MM.1S (cell line): ENCODE results near the gene WEE1.

Experiments
- DNase-seq: peaks from one replicate; pipeline ENCODE4 v3.0.0-alpha.2; 2015
- H2AFZ ChIP-seq: fragments of 300-600 bp; sonication (generic); 2 replicates; pipeline ENCODE4 v1.6.0; 2016; ENCODE audit warnings: antibody characterized with exemption, low read length
- H3F3A ChIP-seq: fragments of 300-600 bp; sonication (generic); 2 replicates; pipeline ENCODE4 v1.6.1; 2016; ENCODE audit warnings: mild to moderate bottlenecking, antibody characterized with exemption, low read length, moderate library complexity, mixed read lengths; ENCODE audit not compliant: insufficient read depth
- H3K27ac ChIP-seq: fragments of 300-600 bp; sonication (generic); 2 replicates; pipeline ENCODE4 v1.5.1; 2016; ENCODE audit warnings: mild to moderate bottlenecking, low read length
- H3K27me3 ChIP-seq: fragments of 300-600 bp; sonication (generic); replicated peaks from 2 replicates; pipeline ENCODE4 v1.6.0; 2016; ENCODE audit warnings: low read length; ENCODE audit not compliant: insufficient read depth
- H3K36me3 ChIP-seq: fragments of 300-600 bp; sonication (generic); replicated peaks from 2 replicates; pipeline ENCODE4 v1.6.1; 2016; ENCODE audit warnings: mild to moderate bottlenecking, low read length, mixed read lengths; ENCODE audit not compliant: insufficient read depth
- H3K4me1 ChIP-seq: fragments of 300-600 bp; sonication (generic); 2 replicates; pipeline ENCODE4 v1.6.1; 2016; ENCODE audit warnings: low read length, mixed read lengths
- H3K4me2 ChIP-seq: fragments of 300-600 bp; sonication (generic); 2 replicates; pipeline ENCODE4 v1.6.0; 2016; ENCODE audit warnings: low read depth, low read length
- H3K4me3 ChIP-seq: fragments of 300-600 bp; sonication (generic); 2 replicates; pipeline ENCODE4 v1.5.1; 2016; ENCODE audit warnings: low read length, mixed read lengths
- H3K79me2 ChIP-seq: fragments of 300-600 bp; sonication (generic); 2 replicates; pipeline ENCODE4 v1.6.1; 2016; ENCODE audit warnings: mixed run types, low read length, mixed read lengths
- H3K9ac ChIP-seq: fragments of 300-600 bp; sonication (generic); 2 replicates; pipeline ENCODE4 v1.6.1; 2016; ENCODE audit warnings: low read length, mixed read lengths
- H3K9me2 ChIP-seq: fragments of 300-600 bp; sonication (generic); replicated peaks from 2 replicates; pipeline ENCODE4 v1.6.1; 2016; ENCODE audit warnings: mild to moderate bottlenecking, low read length, mixed read lengths; ENCODE audit not compliant: insufficient read depth
- H3K9me3 ChIP-seq: fragments of 300-600 bp; sonication (generic); replicated peaks from 2 replicates; pipeline ENCODE4 v1.6.1; 2016; ENCODE audit warnings: mild to moderate bottlenecking, low read length, mixed read lengths; ENCODE audit not compliant: insufficient read depth
- H4K20me1 ChIP-seq: fragments of 300-600 bp; sonication (generic); 2 replicates; pipeline ENCODE4 v1.6.1; 2016; ENCODE audit warnings: mild to moderate bottlenecking, low read length, moderate library complexity, mixed read lengths; ENCODE audit not compliant: insufficient read depth
- EZH2 ChIP-seq: fragments of 300-600 bp; sonication (generic); optimal IDR thresholded peaks from 2 replicates; pipeline ENCODE3; 2017; ENCODE audit warnings: low read depth, mild to moderate bottlenecking, antibody characterized with exemption, low read length, mixed read lengths
- EZH2phosphoT487 ChIP-seq: fragments of 300-600 bp; sonication (generic); IDR thresholded peaks from 2 replicates; pipeline ENCODE4 v1.6.1; 2018; ENCODE audit warnings: antibody characterized with exemption, low read length
- TF ChIP-seq, protein P1 (sequence below): fragments of 300-600 bp; sonication (generic); IDR thresholded peaks from 2 replicates; pipeline ENCODE4 v1.5.1; 2016; ENCODE audit warnings: antibody characterized with exemption, low read length, mixed read lengths

WEE1 gene

DNA sequence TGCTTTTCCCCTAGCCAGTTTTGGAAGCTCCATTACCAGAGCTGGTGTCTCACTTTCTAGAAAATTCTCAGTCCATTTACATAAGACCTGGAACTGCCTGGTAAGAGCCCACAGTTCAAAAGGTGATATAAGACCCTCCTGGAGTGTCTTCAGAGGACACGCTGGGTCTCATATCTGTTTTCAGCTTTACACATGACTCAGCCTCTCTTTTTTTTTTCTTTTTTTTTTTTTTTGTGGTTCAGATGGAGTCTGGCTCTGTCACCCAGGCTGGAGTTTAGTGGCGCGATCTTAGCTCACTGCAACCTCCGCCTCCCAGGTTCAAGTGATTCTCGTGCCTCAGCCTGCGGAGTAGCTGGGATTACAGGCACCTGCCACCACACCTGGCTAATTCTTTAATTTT, 30.7 kb downstream of the WEE1 start:
- Histone ChIP-seq H3K79me2 (no peaks in the 10 kb centered on the region), H3K27ac (no peak overlapping the region), H3K36me3 (no peaks in the 10 kb centered on the region), H4K20me1 (0 out of 2 replicates have a peak, but pooled peaks cover 3% of the 10 kb centered on the region), H3K4me3 (no peak overlapping the region), H3K27me3 (peaks cover 22% of the 10 kb centered on the region), H3K9ac (no peak overlapping the region), H3K4me1 (peaks cover 25% of the 10 kb centered on the region), H3K4me2 (no peak overlapping the region), H2AFZ (no peak overlapping the region), H3F3A (peaks cover 27% of the 10 kb centered on the region), H3K9me2 (no peaks in the 10 kb centered on the region), H3K9me3 (no peaks in the 10 kb centered on the region)
- TF ChIP-seq, protein P1, sequence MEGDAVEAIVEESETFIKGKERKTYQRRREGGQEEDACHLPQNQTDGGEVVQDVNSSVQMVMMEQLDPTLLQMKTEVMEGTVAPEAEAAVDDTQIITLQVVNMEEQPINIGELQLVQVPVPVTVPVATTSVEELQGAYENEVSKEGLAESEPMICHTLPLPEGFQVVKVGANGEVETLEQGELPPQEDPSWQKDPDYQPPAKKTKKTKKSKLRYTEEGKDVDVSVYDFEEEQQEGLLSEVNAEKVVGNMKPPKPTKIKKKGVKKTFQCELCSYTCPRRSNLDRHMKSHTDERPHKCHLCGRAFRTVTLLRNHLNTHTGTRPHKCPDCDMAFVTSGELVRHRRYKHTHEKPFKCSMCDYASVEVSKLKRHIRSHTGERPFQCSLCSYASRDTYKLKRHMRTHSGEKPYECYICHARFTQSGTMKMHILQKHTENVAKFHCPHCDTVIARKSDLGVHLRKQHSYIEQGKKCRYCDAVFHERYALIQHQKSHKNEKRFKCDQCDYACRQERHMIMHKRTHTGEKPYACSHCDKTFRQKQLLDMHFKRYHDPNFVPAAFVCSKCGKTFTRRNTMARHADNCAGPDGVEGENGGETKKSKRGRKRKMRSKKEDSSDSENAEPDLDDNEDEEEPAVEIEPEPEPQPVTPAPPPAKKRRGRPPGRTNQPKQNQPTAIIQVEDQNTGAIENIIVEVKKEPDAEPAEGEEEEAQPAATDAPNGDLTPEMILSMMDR: no peak
- no peak for TF ChIP-seq EZH2
- no peak for TF ChIP-seq EZH2phosphoT487
- DNase-seq: no peak

DNA sequence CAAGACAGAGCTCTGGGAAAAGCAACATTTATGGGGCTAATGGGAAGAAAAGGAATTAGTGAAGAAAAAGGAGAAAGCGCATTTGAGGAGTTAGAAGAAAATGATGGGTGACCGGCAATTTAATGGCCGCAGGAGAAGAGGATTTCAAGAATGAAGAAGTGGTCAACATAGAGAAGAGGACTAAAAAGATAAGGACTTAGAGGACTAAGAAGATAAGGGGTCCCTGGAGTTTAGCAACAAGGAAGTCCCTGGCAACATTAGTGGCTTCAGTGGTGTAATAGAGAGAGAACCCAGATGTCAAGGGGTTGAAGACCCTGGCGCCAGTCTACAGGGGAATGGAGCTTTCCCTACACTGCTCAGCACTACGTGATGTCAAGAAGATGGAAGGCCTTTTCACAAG, 32.3 kb downstream of the WEE1 start:
- Histone ChIP-seq H3K79me2 (no peaks in the 10 kb centered on the region), H4K20me1 (0 out of 2 replicates have a peak, but pooled peaks cover 3% of the 10 kb centered on the region), H3K4me1 (peaks cover 17% of the 10 kb centered on the region), H2AFZ (no peak overlapping the region), H3K36me3 (no peaks in the 10 kb centered on the region), H3K4me3 (no peak overlapping the region), H3K27me3 (peaks cover 22% of the 10 kb centered on the region), H3K9ac (no peak overlapping the region), H3K9me3 (no peaks in the 10 kb centered on the region), H3K27ac (no peak overlapping the region), H3F3A (peaks cover 18% of the 10 kb centered on the region), H3K4me2 (no peak overlapping the region), H3K9me2 (no peaks in the 10 kb centered on the region)
- DNase-seq: no peak
- TF ChIP-seq EZH2phosphoT487 (no peak), EZH2 (no peak)
- TF ChIP-seq, protein P1: no peak

DNA sequence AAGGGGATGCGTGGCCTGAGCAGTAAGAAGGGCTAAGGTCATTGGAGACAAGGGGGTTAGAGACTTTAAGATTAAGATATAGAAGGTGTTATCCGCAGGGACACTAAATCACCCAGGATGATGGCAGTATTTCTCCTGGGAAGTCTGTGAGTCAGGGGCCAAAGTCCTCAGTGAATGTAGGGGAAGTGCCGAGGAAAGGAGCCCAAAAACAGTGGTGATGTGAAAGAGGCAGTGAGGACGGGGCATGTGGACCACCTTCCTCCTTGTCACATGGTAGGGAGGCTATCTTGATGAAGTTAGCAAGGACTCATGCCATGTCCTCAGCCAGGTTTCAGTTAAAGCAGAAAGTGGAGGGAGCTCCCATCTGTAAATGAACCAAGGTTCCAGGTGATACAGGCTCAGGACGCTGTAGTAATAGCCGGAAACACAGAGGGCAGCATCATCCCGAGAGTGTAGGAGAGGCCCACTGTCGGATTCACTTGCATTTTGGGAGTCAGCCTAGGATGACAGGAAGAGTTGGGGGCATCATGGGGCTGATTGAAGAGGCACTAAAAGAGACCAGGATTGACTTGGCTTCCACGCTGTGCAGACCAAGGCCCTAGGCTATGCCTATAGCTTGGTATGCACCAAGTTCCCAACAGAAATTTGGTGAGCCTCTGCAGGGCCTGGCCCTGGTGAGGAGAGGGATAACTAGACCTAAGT, 33.5 kb downstream of the WEE1 start:
- DNase-seq: no peak
- H3K4me1 ChIP-seq: peaks cover 7% of the 10 kb centered on the region
- H3K9ac ChIP-seq: no peak overlapping the region
- H3K9me2 ChIP-seq: no peaks in the 10 kb centered on the region
- no peak overlapping the region for H2AFZ ChIP-seq
- H4K20me1 ChIP-seq: 0 out of 2 replicates have a peak, but pooled peaks cover 3% of the 10 kb centered on the region
- peaks cover 6% of the 10 kb centered on the region; the same call in 1 of the 2 replicates for H3F3A ChIP-seq
- H3K9me3 ChIP-seq: no peaks in the 10 kb centered on the region
- H3K4me2 ChIP-seq: no peak overlapping the region
- H3K36me3 ChIP-seq: no peaks in the 10 kb centered on the region
- H3K79me2 ChIP-seq: no peaks in the 10 kb centered on the region
- H3K4me3 ChIP-seq: no peak overlapping the region
- H3K27ac ChIP-seq: no peak overlapping the region
- H3K27me3 ChIP-seq: peaks cover 22% of the 10 kb centered on the region
- TF ChIP-seq EZH2: no peak
- TF ChIP-seq, protein P1: no peak
- TF ChIP-seq EZH2phosphoT487: no peak
